GM21529 (cell line): ENCODE measurements around the gene SMIM13.
"Not testable (repeated sequence)": the region's sequence is repeated elsewhere in the genome, so short reads cannot be mapped to it uniquely, and the experiment has no call there.

ENCODE experiments used
- ATAC-seq: cut with Tn5 transposase; IDR thresholded peaks from one replicate; pipeline ENCODE4 v1.9.1; 2021; ENCODE audit not compliant: unreplicated experiment

SMIM13 gene

DNA sequence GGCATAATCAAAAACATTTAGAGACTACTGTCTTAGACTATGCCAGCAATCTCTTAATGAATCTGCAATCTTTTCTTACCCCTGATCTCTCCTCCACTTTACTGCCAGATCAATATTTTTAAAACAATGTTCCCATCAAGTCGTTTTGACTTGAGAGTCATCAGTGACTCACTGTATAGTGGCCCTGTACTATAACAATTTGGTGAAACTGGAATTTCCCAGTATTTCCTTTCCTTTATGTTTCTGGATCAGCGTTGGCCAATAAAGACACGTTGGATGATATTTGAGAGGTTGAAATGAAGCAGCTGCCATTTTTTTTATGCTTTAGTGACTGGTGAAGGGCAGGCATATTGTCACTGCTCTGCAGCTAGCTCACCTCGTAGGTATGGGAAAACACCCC is 10.1 kb upstream of the SMIM13 start:
- no peak for ATAC-seq

- ATAC-seq, result no peak
Measured at GRCh38 chr6:11083956-11084355, 9.7 kb upstream of the SMIM13 start.

DNA sequence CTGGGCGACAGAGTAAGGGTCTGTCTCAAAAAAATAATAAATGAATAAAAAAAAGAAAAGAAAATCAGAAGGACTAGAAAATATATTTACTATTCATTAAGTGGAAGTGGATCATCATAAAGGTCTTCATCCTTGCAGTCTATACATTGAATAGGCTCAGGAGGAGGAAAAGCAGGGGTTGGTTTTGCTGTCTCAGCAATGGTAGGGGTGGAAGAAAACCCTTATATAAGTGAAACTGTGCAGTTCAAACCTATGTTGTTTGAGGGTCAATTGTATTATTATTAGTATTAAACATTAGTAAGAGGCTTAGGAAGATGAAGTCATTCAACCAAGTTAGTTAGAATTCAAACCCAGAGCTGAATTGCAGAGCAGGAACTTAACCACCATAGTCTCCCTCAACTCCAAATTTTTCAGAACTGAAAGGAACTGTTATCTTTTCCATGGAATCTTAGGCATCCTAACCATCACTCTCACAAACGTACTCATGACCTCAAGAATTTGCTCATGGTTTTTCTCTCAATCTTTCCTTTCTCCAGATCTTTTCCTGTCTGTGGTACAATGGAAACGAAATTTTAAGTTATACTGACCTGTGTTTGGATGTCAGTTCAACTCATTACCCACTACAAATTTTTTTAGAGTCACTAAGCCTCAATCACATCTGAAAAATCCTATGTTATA is 7.7 kb upstream of the SMIM13 start:
- ATAC-seq, result no peak

DNA sequence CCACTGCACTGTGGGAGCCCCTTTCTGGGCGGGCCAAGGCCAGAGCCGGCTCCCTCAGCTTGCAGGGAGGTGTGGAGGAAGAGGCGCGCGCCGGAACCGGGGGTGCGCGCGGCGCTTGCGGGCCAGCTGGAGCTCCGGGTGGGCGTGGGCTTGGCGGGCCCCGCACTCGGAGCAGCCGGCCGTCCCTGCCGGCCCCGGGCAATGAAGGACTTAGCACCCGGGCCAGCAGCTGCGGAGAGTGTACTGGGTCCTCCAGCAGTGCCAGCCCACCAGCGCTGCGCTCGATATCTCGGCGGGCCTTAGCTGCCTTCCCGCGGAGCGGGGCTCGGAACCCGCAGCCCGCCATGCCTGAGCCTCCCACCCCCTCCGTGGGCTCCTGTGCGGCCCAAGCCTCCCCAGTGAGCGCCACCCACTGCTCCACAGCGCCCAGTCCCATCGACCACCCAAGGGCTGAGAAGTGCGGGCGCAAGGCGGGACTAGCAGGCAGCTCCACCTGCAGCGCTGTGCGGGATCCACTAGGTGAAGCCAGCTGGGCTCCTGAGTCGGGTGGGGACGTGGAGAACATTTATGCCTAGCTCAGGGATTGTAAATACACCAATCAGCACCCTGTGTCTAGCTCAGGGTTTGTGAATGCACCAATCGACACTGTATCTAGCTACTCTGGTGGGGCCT is 6.4 kb upstream of the SMIM13 start:
- ATAC-seq, result not testable (repeated sequence)

- no peak for ATAC-seq
Measured at GRCh38 chr6:11089695-11090094, 3.9 kb upstream of the SMIM13 start.

DNA sequence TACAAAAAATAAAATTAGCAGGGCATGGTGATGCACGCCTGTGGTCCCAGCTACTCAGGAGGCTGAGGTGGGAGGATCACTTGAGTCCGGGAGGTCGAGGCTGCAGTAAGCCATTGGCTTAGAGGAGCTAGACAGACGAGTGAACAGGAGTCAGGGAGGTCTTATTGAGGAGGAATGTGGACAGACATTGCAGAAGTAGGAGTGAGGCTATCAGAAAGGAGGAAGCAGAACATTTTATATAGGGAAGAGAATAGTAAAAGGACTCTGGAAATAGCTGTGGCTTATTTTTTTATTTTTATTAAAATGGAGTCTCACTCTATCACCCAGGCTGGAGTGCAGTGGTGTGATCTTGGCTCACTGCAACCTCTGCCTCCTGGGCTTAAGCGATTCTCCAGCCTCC is 2.5 kb upstream of the SMIM13 start:
- ATAC-seq, result not testable (repeated sequence)

DNA sequence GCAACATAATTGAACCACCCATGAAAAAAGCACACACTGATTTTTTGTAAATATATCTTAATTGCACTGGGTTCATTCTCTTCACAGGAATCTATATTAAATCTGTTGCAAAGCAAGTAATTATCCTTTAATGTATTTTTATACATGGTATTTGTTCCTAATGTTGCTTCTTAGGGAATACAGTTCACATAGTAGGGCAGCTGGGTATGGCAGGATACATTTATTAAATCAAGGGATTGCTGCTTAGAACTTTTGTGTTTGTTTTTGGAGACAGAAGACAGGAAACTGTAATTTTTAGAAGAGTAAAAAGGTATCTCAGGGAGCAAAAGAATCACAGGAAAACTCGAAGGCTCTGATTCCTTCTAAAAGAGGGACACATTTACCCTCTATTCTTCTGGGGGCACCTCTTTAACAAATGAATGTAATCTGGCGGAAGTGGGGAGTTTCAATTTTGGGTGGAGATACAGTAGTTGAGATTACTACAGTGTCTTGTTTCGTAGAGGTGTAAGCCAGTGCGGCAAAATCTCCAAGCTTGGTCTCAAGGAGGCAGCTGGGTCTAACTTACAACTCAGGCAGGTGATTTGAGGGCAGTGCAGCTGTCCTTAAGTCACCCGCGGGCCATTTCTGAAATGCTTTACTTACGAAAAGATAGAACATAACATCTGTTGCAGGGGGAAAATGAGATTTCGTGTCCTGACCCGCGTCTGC is 812 bp upstream of the SMIM13 start:
- peak; percentile 38 for ATAC-seq

DNA sequence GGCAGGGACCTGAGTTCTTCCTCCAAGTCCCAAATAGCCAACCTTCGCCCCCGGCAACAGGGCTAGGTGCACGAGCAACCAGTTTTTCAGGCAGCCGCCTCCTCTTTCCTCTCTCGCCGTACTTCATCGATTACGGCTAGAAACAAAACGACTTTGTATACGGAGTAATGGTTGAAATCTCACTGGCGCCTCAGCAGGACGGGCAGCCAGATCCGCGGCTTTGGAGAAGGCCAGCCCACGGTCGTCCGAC is 333 bp upstream of the SMIM13 start:
- ATAC-seq, result peak; percentile 22

DNA sequence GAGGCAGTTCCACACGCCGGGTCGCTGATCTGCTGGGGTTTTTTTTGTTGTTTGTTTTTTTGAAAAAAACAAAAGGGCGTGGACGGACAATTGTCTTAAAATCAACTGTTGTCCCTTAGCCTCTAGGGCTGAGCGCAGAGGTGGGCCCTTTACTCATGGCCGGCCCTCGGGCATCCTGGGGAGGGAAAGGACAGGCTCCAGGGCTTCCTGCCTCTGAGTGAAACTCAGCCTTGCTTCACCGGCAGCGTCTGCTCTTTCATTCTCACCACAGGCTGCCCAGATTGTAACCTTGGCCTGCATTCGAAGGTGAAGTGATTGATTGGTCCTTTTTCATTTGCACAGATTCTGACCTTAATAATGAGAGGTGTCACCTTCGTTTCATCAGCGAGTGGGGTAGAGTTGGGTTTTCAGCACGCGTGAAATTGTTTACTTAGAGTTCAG is 797 bp downstream of the SMIM13 start:
- peak; percentile 38 for ATAC-seq

- no peak for ATAC-seq
Measured at GRCh38 chr6:11094941-11095340, 1.3 kb downstream of the SMIM13 start.

DNA sequence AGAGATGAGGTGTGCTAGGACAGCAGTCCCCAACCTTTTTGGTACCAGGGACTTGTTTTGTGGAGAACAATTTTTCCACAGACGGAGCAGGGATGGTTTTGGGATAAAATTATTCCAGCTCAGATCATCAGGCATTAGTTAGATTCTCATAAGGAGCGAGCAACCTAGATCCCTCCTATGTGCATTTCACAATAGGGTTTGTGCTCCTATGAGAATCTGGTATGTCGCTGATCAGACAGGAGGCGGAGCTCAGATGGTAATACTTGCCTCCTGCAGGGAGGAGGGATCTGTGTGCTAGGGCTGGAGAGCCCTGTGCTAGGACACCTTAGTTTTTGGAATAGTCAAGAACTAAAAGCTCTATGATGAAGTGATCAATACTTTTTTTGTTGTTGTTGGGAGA is 2.5 kb downstream of the SMIM13 start:
- no peak for ATAC-seq

DNA sequence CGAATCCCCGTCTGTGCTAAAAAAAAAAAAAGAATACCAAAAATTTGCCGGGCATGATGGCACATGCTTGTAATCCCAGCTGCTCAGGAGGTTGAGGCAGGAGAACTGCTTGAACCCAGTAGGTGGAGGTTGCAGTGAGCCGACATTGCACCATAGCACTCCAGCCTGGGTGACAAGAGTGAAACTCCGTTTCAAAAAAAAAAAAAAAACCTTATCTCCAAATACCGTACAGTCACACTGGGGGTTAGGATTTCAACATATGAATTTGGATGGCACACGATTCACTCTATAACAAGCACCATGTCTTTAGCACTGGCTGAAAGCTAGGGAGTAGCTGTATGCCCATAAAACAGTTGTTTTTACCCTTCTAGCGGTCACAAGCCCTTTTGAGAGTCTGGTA is 3.8 kb downstream of the SMIM13 start:
- ATAC-seq, result no peak

DNA sequence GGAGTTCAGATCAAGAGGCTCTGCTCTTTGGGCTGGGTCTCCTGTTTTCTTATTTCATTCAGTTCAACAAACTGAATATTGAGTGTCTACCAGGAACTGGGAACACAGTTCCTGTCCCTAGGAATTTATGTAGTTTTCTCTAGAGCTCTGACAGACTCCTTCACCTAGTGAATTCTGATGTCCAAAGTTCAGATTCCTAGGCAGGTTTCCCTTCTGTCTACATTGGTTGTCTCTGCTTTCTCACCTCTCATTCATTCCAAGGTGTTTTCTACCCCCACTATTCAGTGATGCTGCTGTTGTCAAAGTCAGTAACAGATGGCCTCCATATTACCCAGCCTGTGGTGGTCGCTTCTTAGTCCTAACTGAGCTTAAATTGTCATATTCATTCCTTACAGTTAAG is 4.4 kb downstream of the SMIM13 start:
- ATAC-seq, result no peak

DNA sequence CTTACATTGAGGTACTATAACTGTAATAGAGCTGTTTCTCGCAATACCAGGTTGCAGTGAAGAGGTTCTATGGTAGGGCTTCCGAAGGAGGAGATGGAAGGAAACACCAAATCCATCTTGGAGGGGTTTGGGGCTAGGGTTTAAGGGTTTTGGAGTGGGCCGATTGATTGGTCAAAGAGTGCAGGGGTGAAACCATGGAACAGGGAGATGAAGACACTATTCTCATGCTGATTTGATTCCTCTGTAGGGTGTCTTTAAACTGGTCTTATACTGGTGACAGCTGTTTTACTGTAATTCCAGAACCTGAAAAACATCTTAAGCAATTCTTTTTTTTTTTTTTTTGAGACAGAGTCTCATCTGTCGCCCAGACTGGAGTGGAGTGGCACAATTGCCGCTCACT is 7.8 kb downstream of the SMIM13 start:
- ATAC-seq, result no peak

GRCh38 chr6:11103065-11103464 is 9.4 kb downstream of the SMIM13 start:
- no peak for ATAC-seq

- no peak for ATAC-seq
Measured at GRCh38 chr6:11108726-11109125, 15.1 kb downstream of the SMIM13 start.

DNA sequence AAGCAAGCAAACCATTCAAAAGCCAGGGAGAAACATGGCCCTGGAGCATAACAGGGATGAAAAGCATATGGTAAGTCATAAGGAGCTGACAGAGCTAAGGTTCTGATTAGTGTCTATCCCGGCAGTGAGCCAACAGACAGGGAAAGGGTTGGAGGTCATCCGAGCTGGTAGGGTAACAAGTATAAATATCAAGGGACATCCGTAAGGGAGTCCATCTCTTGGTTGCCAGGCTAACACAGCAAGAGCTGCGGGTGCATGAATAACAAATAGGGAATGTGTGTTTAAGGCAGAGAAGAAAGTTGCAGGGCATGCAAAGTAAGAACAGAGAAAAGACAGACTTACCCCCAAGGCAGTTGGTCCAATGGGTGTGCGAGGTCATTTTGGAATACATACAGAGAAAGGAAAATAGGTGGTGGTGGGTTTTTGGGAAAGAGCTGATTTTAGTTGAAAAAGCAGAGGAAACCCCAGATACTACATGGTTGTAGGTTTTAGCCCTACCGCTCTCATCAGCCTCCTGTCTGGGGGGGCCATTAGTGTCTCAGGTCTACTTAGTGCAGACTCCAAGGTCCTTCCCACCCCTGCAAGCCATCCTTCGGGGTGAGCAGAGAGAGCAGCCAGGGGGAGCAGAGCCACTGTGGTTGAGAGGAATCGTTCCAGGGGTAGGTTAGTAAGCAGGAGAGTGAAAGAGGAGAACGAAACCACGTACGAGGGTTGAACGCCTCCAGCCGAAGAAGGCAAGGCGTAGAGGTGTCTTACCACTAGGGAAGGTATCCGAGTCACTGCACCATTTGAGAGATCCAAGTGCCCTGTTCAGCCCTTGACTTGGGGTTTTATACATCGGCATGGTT is 17.5 kb downstream of the SMIM13 start, which contains the start of gene ERVFRD-1:
ERVFRD-1 (minus strand) TSS at position 805 of the 848 bp plus-strand sequence. CDS start 6,415 bp downstream, outside the sequence.
- ATAC-seq, result no peak

DNA sequence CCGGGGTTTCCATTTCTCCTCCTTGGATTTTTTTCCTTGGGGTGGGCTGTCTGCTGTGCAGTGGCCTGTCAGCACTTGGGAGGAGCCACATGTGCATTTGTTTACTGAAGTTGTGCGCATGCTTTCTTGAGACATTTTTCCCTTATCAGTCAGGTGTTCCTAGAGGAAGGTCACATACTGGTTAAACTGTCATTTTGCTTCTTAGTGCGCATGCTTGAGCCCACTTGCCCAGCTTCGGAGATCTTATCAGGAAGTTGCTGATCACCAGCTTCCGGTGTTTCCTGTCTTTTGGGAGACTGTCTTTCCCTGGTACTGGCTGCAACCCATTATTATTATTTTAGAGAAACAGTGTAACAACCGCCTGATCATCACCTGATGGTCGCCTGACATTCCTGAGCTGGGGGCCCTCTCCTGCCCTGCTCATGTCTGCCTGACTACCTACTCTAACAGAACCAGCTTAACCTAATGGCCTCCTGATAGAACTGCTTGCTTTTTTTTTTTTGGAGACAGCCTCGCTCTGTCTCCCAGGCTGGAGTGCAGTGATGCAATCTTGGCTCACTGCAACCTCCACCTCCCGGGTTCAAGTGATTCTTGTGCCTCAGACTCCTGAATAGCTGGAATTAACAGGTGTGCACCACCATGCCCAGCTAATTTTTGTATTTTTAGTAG is 18.3 kb downstream of the SMIM13 start:
- no peak for ATAC-seq

- ATAC-seq, result no peak
Measured at GRCh38 chr6:11113038-11113437, 19.4 kb downstream of the SMIM13 start.

DNA sequence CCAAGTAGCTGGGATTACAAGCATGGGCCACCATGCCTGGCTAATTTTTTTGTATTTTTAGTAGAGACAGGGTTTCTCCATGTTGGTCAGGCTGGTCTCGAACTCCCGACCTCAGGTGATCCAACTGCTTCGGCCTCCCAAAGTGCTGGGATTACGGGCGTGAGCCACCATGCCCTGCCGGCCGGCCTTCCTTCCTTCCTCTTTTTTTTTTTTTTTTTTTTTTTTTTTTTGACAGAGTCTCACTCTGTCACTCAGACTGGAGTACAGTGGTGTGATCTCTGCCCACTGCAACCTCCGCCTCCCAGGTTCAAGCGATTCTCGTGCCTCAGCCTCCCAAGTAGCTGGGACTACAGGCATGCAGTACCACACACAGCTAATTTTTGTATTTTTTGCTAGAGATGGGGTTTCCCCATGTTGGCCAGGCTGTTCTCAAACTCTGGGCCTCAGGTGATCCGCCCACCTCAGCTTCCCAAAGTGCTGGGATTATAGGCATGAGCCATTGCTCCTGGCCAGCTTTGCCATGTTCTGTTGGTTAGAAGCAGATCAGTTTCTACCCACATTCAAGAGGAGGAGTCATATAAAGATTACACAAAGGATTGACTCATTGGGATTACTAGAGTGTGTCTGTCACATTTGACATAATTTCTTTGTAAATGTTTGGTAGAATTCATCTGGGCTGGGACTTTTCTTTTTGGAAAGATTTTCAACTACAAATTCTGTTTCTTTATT is 22.3 kb downstream of the SMIM13 start:
- peak; percentile 63 for ATAC-seq
